ENCODE results near the gene MOXD1. TPM values are rescaled to one million over a fixed set of nuclear protein-coding genes. Genes with fewer than 3 reads are reported as not detected.
A peak's percentile ranks its signal among the peaks of the same experiment; 100 is the strongest.

The MOXD1 gene
- polyA plus RNA-seq, 1 donor (not counting 4 experiments of a cell fraction or from before 2014, with no cell fraction given), result 2.7 TPM

DNA sequence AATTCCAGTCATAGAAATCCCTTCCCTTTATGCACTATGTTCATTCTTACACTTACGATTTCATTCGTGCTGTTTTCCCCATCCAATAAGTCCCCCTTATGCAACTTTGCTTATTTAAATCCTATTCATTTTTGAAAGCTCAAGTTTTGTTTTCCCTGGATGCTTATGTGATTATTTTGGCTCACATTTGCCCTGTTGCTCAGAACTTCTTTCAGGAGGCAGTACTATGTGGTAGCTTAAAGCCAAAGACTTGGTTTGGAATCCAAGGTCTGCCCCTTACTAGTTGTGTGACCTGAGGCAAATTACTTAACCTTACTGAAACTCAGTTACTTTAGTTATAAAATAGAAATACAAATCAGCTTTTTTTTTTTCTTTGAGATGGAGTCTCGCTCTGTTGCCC is 59.6 kb downstream of the MOXD1 start:
- H3K4me2 ChIP-seq (ENCODE audit: control insufficient read depth, extremely low read depth, insufficient read depth, low read depth, low read length), result no peak overlapping the region
- no peak overlapping the region for H2AFZ ChIP-seq (ENCODE audit: control insufficient read depth, low read length)
- no peaks in the 10 kb centered on the region for H4K20me1 ChIP-seq (ENCODE audit: control insufficient read depth, extremely low read depth, insufficient read depth, low read length)
- H3K27me3 ChIP-seq (ENCODE audit: control insufficient read depth, extremely low read depth, insufficient read depth, low read length), result no peaks in the 10 kb centered on the region
- H3K79me2 ChIP-seq (ENCODE audit: control insufficient read depth, insufficient read depth, low read length), result no peaks in the 10 kb centered on the region
- H3K4me1 ChIP-seq (ENCODE audit: control insufficient read depth, extremely low read depth, insufficient read depth, low read length), result peaks cover 5% of the 10 kb centered on the region
- TF ChIP-seq, protein P1, sequence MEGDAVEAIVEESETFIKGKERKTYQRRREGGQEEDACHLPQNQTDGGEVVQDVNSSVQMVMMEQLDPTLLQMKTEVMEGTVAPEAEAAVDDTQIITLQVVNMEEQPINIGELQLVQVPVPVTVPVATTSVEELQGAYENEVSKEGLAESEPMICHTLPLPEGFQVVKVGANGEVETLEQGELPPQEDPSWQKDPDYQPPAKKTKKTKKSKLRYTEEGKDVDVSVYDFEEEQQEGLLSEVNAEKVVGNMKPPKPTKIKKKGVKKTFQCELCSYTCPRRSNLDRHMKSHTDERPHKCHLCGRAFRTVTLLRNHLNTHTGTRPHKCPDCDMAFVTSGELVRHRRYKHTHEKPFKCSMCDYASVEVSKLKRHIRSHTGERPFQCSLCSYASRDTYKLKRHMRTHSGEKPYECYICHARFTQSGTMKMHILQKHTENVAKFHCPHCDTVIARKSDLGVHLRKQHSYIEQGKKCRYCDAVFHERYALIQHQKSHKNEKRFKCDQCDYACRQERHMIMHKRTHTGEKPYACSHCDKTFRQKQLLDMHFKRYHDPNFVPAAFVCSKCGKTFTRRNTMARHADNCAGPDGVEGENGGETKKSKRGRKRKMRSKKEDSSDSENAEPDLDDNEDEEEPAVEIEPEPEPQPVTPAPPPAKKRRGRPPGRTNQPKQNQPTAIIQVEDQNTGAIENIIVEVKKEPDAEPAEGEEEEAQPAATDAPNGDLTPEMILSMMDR (optimal IDR thresholded peaks at IDR 0.05 in 1 of 3, IDR thresholded peaks at IDR 0.05 in 1 of 3, conservative IDR thresholded peaks at IDR 0.05 in 1 of 3; ENCODE audit: extremely low read depth in 1 of 3, insufficient read depth in 2 of 3, low read length in 3 of 3), result no peak
- no peak for TF ChIP-seq EZH2 (IDR thresholded peaks at IDR 0.05; ENCODE audit: low read length)
- H3K9me3 ChIP-seq (ENCODE audit: control insufficient read depth, low read depth, low read length), result peaks cover 6% of the 10 kb centered on the region
- H3K36me3 ChIP-seq (ENCODE audit: control insufficient read depth in 2 of 2, extremely low read depth in 1 of 2, insufficient read depth in 2 of 2, low read length in 2 of 2), result no peaks in the 10 kb centered on the region
- no peaks in the 10 kb centered on the region for H3K9me1 ChIP-seq (ENCODE audit: control insufficient read depth, extremely low read depth, insufficient read depth, low read length)
- FAIRE-seq (no peak), DNase-seq (ENCODE audit: low read depth, low spot score) (no peak)
- H3K27ac ChIP-seq (ENCODE audit: control insufficient read depth, insufficient read depth, low read length), result no peak overlapping the region
- H3K4me3 ChIP-seq (ENCODE audit: control insufficient read depth in 2 of 3, extremely low read depth in 1 of 3, insufficient read depth in 2 of 3, low read depth in 1 of 3, low read length in 3 of 3), result no peak overlapping the region
- H3K9ac ChIP-seq (ENCODE audit: control insufficient read depth, extremely low read depth, insufficient read depth, low read length), result no peak overlapping the region
- dilution Hi-C loops (cut with MboI; ENCODE audit: extremely low pct_ligation_motif_present, low sequenced_read_pairs), result no loop called here

DNA sequence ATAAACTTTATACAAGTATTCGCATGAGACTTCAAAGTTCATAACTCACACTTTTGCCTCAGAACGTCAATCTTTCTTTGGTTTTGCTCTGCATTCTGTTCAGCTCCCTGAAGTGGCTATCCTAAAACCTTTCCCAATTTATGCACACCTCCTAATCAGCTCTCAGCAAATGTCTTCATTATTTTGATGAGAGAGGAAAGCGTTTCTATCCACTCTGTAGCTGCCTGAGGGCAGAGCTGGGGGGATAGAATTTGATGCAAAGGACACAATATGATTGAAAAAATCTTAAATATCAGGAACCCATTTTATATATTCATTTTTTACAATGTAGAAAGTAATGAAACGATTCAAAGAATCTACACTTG is 66.8 kb downstream of the MOXD1 start:
- TF ChIP-seq, protein P1 (optimal IDR thresholded peaks at IDR 0.05 in 1 of 3, IDR thresholded peaks at IDR 0.05 in 1 of 3, conservative IDR thresholded peaks at IDR 0.05 in 1 of 3; ENCODE audit: extremely low read depth in 1 of 3, insufficient read depth in 2 of 3, low read length in 3 of 3), result no peak
- no peak for TF ChIP-seq EZH2 (IDR thresholded peaks at IDR 0.05; ENCODE audit: low read length)
- no peak overlapping the region for H3K9ac ChIP-seq (ENCODE audit: control insufficient read depth, extremely low read depth, insufficient read depth, low read length)
- H3K36me3 ChIP-seq (ENCODE audit: control insufficient read depth in 2 of 2, extremely low read depth in 1 of 2, insufficient read depth in 2 of 2, low read length in 2 of 2), result no peaks in the 10 kb centered on the region
- H3K4me1 ChIP-seq (ENCODE audit: control insufficient read depth, extremely low read depth, insufficient read depth, low read length), result peaks cover 30% of the 10 kb centered on the region
- H3K4me3 ChIP-seq (ENCODE audit: control insufficient read depth in 2 of 3, extremely low read depth in 1 of 3, insufficient read depth in 2 of 3, low read depth in 1 of 3, low read length in 3 of 3), result no peak overlapping the region
- H2AFZ ChIP-seq (ENCODE audit: control insufficient read depth, low read length), result no peak overlapping the region
- H3K9me3 ChIP-seq (ENCODE audit: control insufficient read depth, low read depth, low read length), result no peaks in the 10 kb centered on the region
- H4K20me1 ChIP-seq (ENCODE audit: control insufficient read depth, extremely low read depth, insufficient read depth, low read length), result no peaks in the 10 kb centered on the region
- H3K79me2 ChIP-seq (ENCODE audit: control insufficient read depth, insufficient read depth, low read length), result no peaks in the 10 kb centered on the region
- dilution Hi-C loops (cut with MboI; ENCODE audit: extremely low pct_ligation_motif_present, low sequenced_read_pairs), result no loop called here
- peak overlapping the region; percentile 1 for H3K4me2 ChIP-seq (ENCODE audit: control insufficient read depth, extremely low read depth, insufficient read depth, low read depth, low read length)
- FAIRE-seq (no peak), DNase-seq (ENCODE audit: low read depth, low spot score) (no peak)
- H3K27ac ChIP-seq (ENCODE audit: control insufficient read depth, insufficient read depth, low read length), result no peak overlapping the region
- no peaks in the 10 kb centered on the region for H3K27me3 ChIP-seq (ENCODE audit: control insufficient read depth, extremely low read depth, insufficient read depth, low read length)
- H3K9me1 ChIP-seq (ENCODE audit: control insufficient read depth, extremely low read depth, insufficient read depth, low read length), result no peaks in the 10 kb centered on the region

Data from keratinocyte (primary cell).